Measurements from ENCODE around the gene AFAP1.

AFAP1 gene

DNA sequence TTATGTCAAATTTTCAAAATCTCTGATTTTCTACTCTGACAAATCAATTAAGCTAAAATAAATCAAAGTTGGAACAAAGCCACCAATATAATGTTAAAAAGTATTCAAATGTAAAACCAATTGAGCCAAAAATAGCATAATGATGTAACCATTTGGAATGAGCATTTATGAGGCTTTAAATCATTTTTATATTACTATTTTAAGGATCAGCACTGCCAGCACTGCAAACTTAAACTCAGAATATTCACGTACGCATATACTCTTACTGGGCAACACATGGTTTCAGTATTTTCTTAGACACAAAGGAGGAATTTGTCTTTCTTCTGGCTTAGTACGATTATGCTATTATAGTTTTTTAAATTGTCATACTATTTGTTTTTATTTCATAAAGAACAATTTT, 52.2 kb downstream of the AFAP1 start:
- no peak overlapping the region for H4K8ac ChIP-seq (ENCODE audit: low read depth, low read length)
- no peaks in the 10 kb centered on the region for H3K27me3 ChIP-seq (ENCODE audit: insufficient read depth, low read length)
- H3K4ac ChIP-seq (ENCODE audit: low read depth, low read length), result no peak overlapping the region
- H2BK12ac ChIP-seq (ENCODE audit: low read length), result no peak overlapping the region
- no peaks in the 10 kb centered on the region for H3K79me1 ChIP-seq (ENCODE audit: low read length)
- H3K79me2 ChIP-seq (ENCODE audit: control insufficient read depth, insufficient read depth, low read length, poor library complexity), result peaks cover 4% of the 10 kb centered on the region
- H3K36me3 ChIP-seq (ENCODE audit: control insufficient read depth in 1 of 2, insufficient read depth in 2 of 2, low read length in 2 of 2), result peaks cover 0 to 3% of the 10 kb centered on the region in 2 experiments
- DNase-seq, result no peak
- H3K4me1 ChIP-seq (ENCODE audit: control insufficient read depth in 1 of 2, insufficient read depth in 2 of 2, low read length in 2 of 2), result peaks cover 2 to 4% of the 10 kb centered on the region in 2 experiments
- H2AFZ ChIP-seq (ENCODE audit: insufficient read depth, low read length, poor library complexity), result no peak overlapping the region
- H3K9ac ChIP-seq (ENCODE audit: low read length), result no peak overlapping the region
- H2AK5ac ChIP-seq (ENCODE audit: low read length), result no peak overlapping the region
- no peak overlapping the region for H4K12ac ChIP-seq (ENCODE audit: low read depth, low read length)
- no peak overlapping the region for H3K14ac ChIP-seq (ENCODE audit: low read length)
- H3K23ac ChIP-seq (ENCODE audit: low read length), result no peak overlapping the region
- no peak overlapping the region for H3K4me2 ChIP-seq (ENCODE audit: low read length)
- H3K27ac ChIP-seq (ENCODE audit: low read depth, low read length), result no peak overlapping the region
- H2BK120ac ChIP-seq (ENCODE audit: insufficient read depth, low read length, poor library complexity), result no peak overlapping the region
- H2BK5ac ChIP-seq (ENCODE audit: low read depth, low read length, poor library complexity), result no peak overlapping the region
- no CpG with 5 or more reads among the region's 3 CpGs for WGBS (ENCODE audit: extremely low coverage, insufficient coverage, insufficient read length)
- H3K4me3 ChIP-seq (ENCODE audit: low read depth, low read length), result no peak overlapping the region
- H4K91ac ChIP-seq (ENCODE audit: low read depth, low read length), result no peak overlapping the region
- no peaks in the 10 kb centered on the region for H3K9me3 ChIP-seq (ENCODE audit: insufficient read depth, low read depth, low read length)
- H3K18ac ChIP-seq (ENCODE audit: low read length), result no peak overlapping the region

- H3K14ac ChIP-seq (ENCODE audit: low read length), result no peak overlapping the region
- no peaks in the 10 kb centered on the region for H3K4me1 ChIP-seq (ENCODE audit: control insufficient read depth in 1 of 2, insufficient read depth in 2 of 2, low read length in 2 of 2)
- no peaks in the 10 kb centered on the region for H3K79me1 ChIP-seq (ENCODE audit: low read length)
- no peak overlapping the region for H2BK5ac ChIP-seq (ENCODE audit: low read depth, low read length, poor library complexity)
- no peak overlapping the region for H2BK12ac ChIP-seq (ENCODE audit: low read length)
- no peaks in the 10 kb centered on the region for H3K9me3 ChIP-seq (ENCODE audit: insufficient read depth, low read depth, low read length)
- no peak overlapping the region for H3K9ac ChIP-seq (ENCODE audit: low read length)
- H3K27ac ChIP-seq (ENCODE audit: low read depth, low read length), result no peak overlapping the region
- H4K91ac ChIP-seq (ENCODE audit: low read depth, low read length), result no peak overlapping the region
- no peak overlapping the region for H3K23ac ChIP-seq (ENCODE audit: low read length)
- H3K4me3 ChIP-seq (ENCODE audit: low read depth, low read length), result no peak overlapping the region
- H3K27me3 ChIP-seq (ENCODE audit: insufficient read depth, low read length), result no peaks in the 10 kb centered on the region
- H3K4me2 ChIP-seq (ENCODE audit: low read length), result no peak overlapping the region
- no peak overlapping the region for H2BK120ac ChIP-seq (ENCODE audit: insufficient read depth, low read length, poor library complexity)
- peaks cover 4% of the 10 kb centered on the region for H3K79me2 ChIP-seq (ENCODE audit: control insufficient read depth, insufficient read depth, low read length, poor library complexity)
- H4K12ac ChIP-seq (ENCODE audit: low read depth, low read length), result no peak overlapping the region
- no peak for DNase-seq
- H4K8ac ChIP-seq (ENCODE audit: low read depth, low read length), result no peak overlapping the region
- no peak overlapping the region for H2AK5ac ChIP-seq (ENCODE audit: low read length)
- H2AFZ ChIP-seq (ENCODE audit: insufficient read depth, low read length, poor library complexity), result no peak overlapping the region
- H3K18ac ChIP-seq (ENCODE audit: low read length), result no peak overlapping the region
- peaks cover 0 to 3% of the 10 kb centered on the region in 2 experiments for H3K36me3 ChIP-seq (ENCODE audit: control insufficient read depth in 1 of 2, insufficient read depth in 2 of 2, low read length in 2 of 2)
- no CpG with 5 or more reads among the region's 9 CpGs for WGBS (ENCODE audit: extremely low coverage, insufficient coverage, insufficient read length)
- no peak overlapping the region for H3K4ac ChIP-seq (ENCODE audit: low read depth, low read length)
Observed at GRCh38 chr4:7886007-7886973, 53.4 kb downstream of the AFAP1 start.

DNA sequence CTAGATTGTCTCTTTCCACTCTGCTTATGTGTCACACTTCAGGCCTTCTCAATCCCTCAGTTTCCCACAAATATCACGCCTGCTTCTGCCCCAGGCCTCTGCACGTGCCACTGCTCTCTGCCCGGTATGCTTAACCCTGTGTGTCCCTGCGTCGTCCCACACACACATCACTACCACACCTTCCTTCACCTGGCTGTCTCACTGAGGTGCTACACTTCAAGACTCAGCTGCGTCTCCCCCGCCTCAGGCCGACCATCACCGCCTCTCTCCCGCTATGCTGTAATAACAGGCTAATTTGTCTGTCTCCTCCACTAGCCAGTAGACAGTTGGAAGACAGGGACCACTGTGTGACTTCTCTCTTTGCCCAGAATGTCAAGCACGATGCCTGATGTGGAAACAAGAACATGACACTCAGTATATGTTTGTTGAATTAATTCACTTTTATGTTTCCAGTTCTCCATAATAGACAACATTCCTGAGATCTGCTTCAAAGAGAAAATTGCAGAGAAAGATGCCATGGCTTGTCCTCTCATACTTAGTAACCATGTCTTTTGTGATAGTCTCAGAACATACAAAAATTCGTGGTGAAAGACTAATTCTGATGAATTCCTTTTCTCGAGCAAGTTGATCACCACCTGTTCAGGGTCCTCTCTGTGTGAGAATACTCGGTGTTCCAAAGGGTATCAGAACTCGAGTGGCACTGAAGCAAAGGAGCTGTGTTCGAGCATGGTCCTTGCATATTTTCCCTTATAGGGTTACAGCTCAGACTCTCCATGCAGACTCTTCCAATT, 54.2 kb downstream of the AFAP1 start:
- H2BK120ac ChIP-seq (ENCODE audit: insufficient read depth, low read length, poor library complexity), result no peak overlapping the region
- no peak for DNase-seq

GRCh38 chr4:7880683-7881082, 59.0 kb downstream of the AFAP1 start:
- no CpG with 5 or more reads among the region's 7 CpGs for WGBS (ENCODE audit: extremely low coverage, insufficient coverage, insufficient read length)
- H3K14ac ChIP-seq (ENCODE audit: low read length), result no peak overlapping the region

More for the DNA sequence above, 54.2 kb downstream of the AFAP1 start:
- WGBS (ENCODE audit: extremely low coverage, insufficient coverage, insufficient read length), result no CpG with 5 or more reads among the region's 16 CpGs
- Histone ChIP-seq H3K4me1 (ENCODE audit: control insufficient read depth in 1 of 2, insufficient read depth in 2 of 2, low read length in 2 of 2) (peaks cover 0 to 2% of the 10 kb centered on the region in 2 experiments), H3K9me3 (ENCODE audit: insufficient read depth, low read depth, low read length) (peaks cover 2% of the 10 kb centered on the region), H2BK5ac (ENCODE audit: low read depth, low read length, poor library complexity) (no peak overlapping the region), H3K4ac (ENCODE audit: low read depth, low read length) (peak overlapping the region; percentile 16), H4K8ac (ENCODE audit: low read depth, low read length) (no peak overlapping the region), H4K91ac (ENCODE audit: low read depth, low read length) (no peak overlapping the region), H3K79me1 (ENCODE audit: low read length) (no peaks in the 10 kb centered on the region), H3K23ac (ENCODE audit: low read length) (no peak overlapping the region), H3K4me2 (ENCODE audit: low read length) (no peak overlapping the region), H3K27ac (ENCODE audit: low read depth, low read length) (no peak overlapping the region), H3K14ac (ENCODE audit: low read length) (no peak overlapping the region), H3K36me3 (ENCODE audit: control insufficient read depth in 1 of 2, insufficient read depth in 2 of 2, low read length in 2 of 2) (peaks cover 0 to 3% of the 10 kb centered on the region in 2 experiments), H3K18ac (ENCODE audit: low read length) (no peak overlapping the region), H3K79me2 (ENCODE audit: control insufficient read depth, insufficient read depth, low read length, poor library complexity) (peaks cover 7% of the 10 kb centered on the region), H2AK5ac (ENCODE audit: low read length) (no peak overlapping the region), H3K9ac (ENCODE audit: low read length) (no peak overlapping the region), H4K12ac (ENCODE audit: low read depth, low read length) (no peak overlapping the region), H2AFZ (ENCODE audit: insufficient read depth, low read length, poor library complexity) (no peak overlapping the region), H3K4me3 (ENCODE audit: low read depth, low read length) (no peak overlapping the region), H3K27me3 (ENCODE audit: insufficient read depth, low read length) (no peaks in the 10 kb centered on the region), H2BK12ac (ENCODE audit: low read length) (no peak overlapping the region)

More at GRCh38 chr4:7880683-7881082, 59.0 kb downstream of the AFAP1 start:
- no peak overlapping the region for H2AFZ ChIP-seq (ENCODE audit: insufficient read depth, low read length, poor library complexity)
- H2BK120ac ChIP-seq (ENCODE audit: insufficient read depth, low read length, poor library complexity), result no peak overlapping the region
- peaks cover 0 to 3% of the 10 kb centered on the region in 2 experiments for H3K36me3 ChIP-seq (ENCODE audit: control insufficient read depth in 1 of 2, insufficient read depth in 2 of 2, low read length in 2 of 2)
- H4K12ac ChIP-seq (ENCODE audit: low read depth, low read length), result no peak overlapping the region
- H3K4ac ChIP-seq (ENCODE audit: low read depth, low read length), result peak overlapping the region; percentile 3
- H3K27ac ChIP-seq (ENCODE audit: low read depth, low read length), result peak overlapping the region; percentile 18
- H3K79me2 ChIP-seq (ENCODE audit: control insufficient read depth, insufficient read depth, low read length, poor library complexity), result peaks cover 7% of the 10 kb centered on the region
- no peak for DNase-seq
- no peaks in the 10 kb centered on the region for H3K79me1 ChIP-seq (ENCODE audit: low read length)
- no peak overlapping the region for H3K4me3 ChIP-seq (ENCODE audit: low read depth, low read length)
- H3K27me3 ChIP-seq (ENCODE audit: insufficient read depth, low read length), result no peaks in the 10 kb centered on the region
- no peak overlapping the region for H3K18ac ChIP-seq (ENCODE audit: low read length)
- no peak overlapping the region for H2BK5ac ChIP-seq (ENCODE audit: low read depth, low read length, poor library complexity)
- H3K9me3 ChIP-seq (ENCODE audit: insufficient read depth, low read depth, low read length), result peaks cover 2% of the 10 kb centered on the region
- no peak overlapping the region for H3K4me2 ChIP-seq (ENCODE audit: low read length)
- H2AK5ac ChIP-seq (ENCODE audit: low read length), result no peak overlapping the region
- H4K8ac ChIP-seq (ENCODE audit: low read depth, low read length), result no peak overlapping the region
- no peak overlapping the region for H4K91ac ChIP-seq (ENCODE audit: low read depth, low read length)
- no peak overlapping the region for H2BK12ac ChIP-seq (ENCODE audit: low read length)
- peaks cover 7 to 17% of the 10 kb centered on the region in 2 experiments for H3K4me1 ChIP-seq (ENCODE audit: control insufficient read depth in 1 of 2, insufficient read depth in 2 of 2, low read length in 2 of 2)
- no peak overlapping the region for H3K9ac ChIP-seq (ENCODE audit: low read length)
- no peak overlapping the region for H3K23ac ChIP-seq (ENCODE audit: low read length)
